ENCODE data around the gene PJA2. TPM values are rescaled to one million over a fixed set of nuclear protein-coding genes. Genes with fewer than 3 reads are reported as not detected.

The PJA2 gene
- total and polyA plus RNA-seq, 9 of the 15 experiments (the other 6 are each of a cell fraction or from before 2014, with no cell fraction given): 25.1 to 82.1 (median 50.1) TPM

- Histone ChIP-seq H3K9me1 (ENCODE audit: control insufficient read depth, insufficient read depth, low read length) (no peaks in the 10 kb centered on the region), H3K4me1 (replicated peaks in 1 of 2; ENCODE audit: control insufficient read depth in 2 of 2, insufficient read depth in 2 of 2, low read length in 2 of 2) (no peaks in the 10 kb centered on the region), H3K9me3 (replicated peaks; ENCODE audit: control insufficient read depth, insufficient read depth, low read depth, low read length) (no peaks in the 10 kb centered on the region), H3K79me2 (ENCODE audit: control insufficient read depth, insufficient read depth, low read length) (no peaks in the 10 kb centered on the region), H2AFZ (ENCODE audit: low read depth, low read length) (no peak overlapping the region), H3K36me3 (ENCODE audit: control insufficient read depth, insufficient read depth, low read length) (no peaks in the 10 kb centered on the region), H3K27me3 (ENCODE audit: control insufficient read depth in 2 of 2, insufficient read depth in 2 of 2, low read length in 2 of 2) (peaks cover 27 to 28% of the 10 kb centered on the region in 2 experiments), H3K4me2 (ENCODE audit: insufficient read depth, low read length) (no peak overlapping the region), H3K27ac (ENCODE audit: extremely low read depth, low read depth, low read length) (no peak overlapping the region), H3K4me3 (no peak overlapping the region), H3K9ac (ENCODE audit: insufficient read depth in 1 of 2, low read depth in 2 of 2, low read length in 2 of 2) (no peak overlapping the region), H4K20me1 (replicated peaks; ENCODE audit: control insufficient read depth, insufficient read depth, low read length) (no peaks in the 10 kb centered on the region)
- ChIA-PET POLR2A (no interaction called here), CTCF (ENCODE audit: low intra/inter-chr PET ratio) (no interaction called here)
- 5% methylated on average over 2 of the region's 2 CpGs for WGBS (ENCODE audit: insufficient coverage, low coverage, missing lambda C conversion rate)
- intact Hi-C loops (cut with micrococcal nuclease): loop anchor here (10.0 kb wide), 2 partner anchors 169 to 181 kb away; no protein-coding TSS in a partner anchor
- in situ Hi-C loops (cut with MboI): no loop called here
- no peak for ATAC-seq
- TF ChIP-seq MLLT1 (IDR thresholded peaks at IDR 0.05) (no peak), RBM25 (IDR thresholded peaks at IDR 0.05; ENCODE audit: low read depth, low read length, severe bottlenecking) (no peak), PRMT5 (CRISPR knock-in tag; IDR thresholded peaks at IDR 0.05) (no peak), ZBTB8A (IDR thresholded peaks at IDR 0.05; ENCODE audit: partially characterized antibody) (no peak), HDAC3 (IDR thresholded peaks at IDR 0.05; ENCODE audit: borderline replicate concordance, partially characterized antibody) (no peak), RBM34 (IDR thresholded peaks at IDR 0.05; ENCODE audit: borderline replicate concordance, insufficient read depth, low read length) (no peak), AFF1 (IDR thresholded peaks at IDR 0.05; ENCODE audit: low read depth in 1 of 2, partially characterized antibody in 2 of 2) (no peak), TSC22D4 (tag; IDR thresholded peaks at IDR 0.05) (no peak), ZNF133 (CRISPR knock-in tag; IDR thresholded peaks at IDR 0.05) (no peak), TOE1 (IDR thresholded peaks at IDR 0.05; ENCODE audit: borderline replicate concordance) (no peak), TOE1 (CRISPR knock-in tag; IDR thresholded peaks at IDR 0.05; ENCODE audit: borderline replicate concordance, low read depth) (no peak), NUFIP1 (IDR thresholded peaks at IDR 0.05; ENCODE audit: partially characterized antibody) (no peak), RFX1 (IDR thresholded peaks at IDR 0.05) (no peak), PURB (CRISPR knock-in tag; IDR thresholded peaks at IDR 0.05; ENCODE audit: low read depth) (no peak), MTF1 (CRISPR knock-in tag; IDR thresholded peaks at IDR 0.05; ENCODE audit: borderline replicate concordance) (no peak), CBX2 (IDR thresholded peaks at IDR 0.05; ENCODE audit: insufficient read depth, low read length, poor library complexity, severe bottlenecking) (no peak), RUNX1 (IDR thresholded peaks at IDR 0.05; ENCODE audit: low read depth) (no peak)
- FAIRE-seq: no peak
- DNase-seq (ENCODE audit: extremely low read depth in 1 of 4, low spot score in 3 of 4): no peak
- BruUV-seq (replicated peaks): no TSS peak
Measured at GRCh38 chr5:109305352-109305751, 104.4 kb downstream of the PJA2 start.
